ENCODE data around the gene SLC16A10. TPM values are rescaled to one million over a fixed set of nuclear protein-coding genes. Genes with fewer than 3 reads are reported as not detected.

SLC16A10 gene
- total and polyA plus RNA-seq, 2 of the 13 experiments (the other 11 are each of a cell fraction or from before 2014, with no cell fraction given): 8.2 to 20.1 TPM

DNA sequence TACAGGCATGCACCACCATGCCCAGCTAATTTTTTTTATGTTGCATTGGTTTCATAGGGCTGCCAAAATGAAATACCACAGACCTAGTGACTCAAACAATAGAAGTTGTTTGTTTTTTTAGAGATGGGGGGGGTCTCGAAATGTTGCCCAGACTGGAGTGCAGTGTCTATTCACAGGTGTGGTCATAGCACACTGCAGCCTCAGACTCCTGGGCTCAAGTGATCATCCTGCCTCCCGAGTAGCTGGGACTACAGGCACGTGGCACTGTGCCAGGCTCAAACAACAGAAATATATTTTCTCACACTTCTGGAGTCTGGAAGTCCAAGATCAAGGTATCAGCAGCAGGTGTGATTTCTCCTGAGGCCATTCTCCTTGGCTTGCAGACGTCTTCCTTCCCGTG lies 6.6 kb upstream of the SLC16A10 start:
- WGBS (ENCODE audit: low lambda C conversion rate): 2% methylated on average over 5 of the region's 5 CpGs

DNA sequence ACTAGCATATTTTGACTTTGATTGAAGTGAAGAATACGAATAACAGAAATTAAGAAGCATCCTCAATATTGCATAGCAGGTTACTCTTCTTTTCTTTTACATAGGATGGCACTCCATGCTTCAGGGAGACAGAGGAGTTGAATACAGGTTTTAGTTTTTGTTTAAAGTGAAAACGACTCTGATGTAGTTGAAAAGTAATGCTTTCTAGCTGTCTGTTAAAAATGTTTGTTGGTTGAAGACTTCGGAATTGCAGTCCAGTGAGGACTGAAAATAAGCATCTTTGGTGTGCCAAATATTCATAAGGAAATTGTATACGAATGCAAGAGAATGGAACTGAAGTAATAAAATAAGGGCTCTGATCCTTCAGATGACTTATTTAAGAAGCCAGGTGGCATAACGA lies 618 bp upstream of the SLC16A10 start:
- peaks cover 18% of the 10 kb centered on the region for H3K79me2 ChIP-seq (ENCODE audit: insufficient read depth, low read length)
- peak overlapping the region; percentile 10 for H2AFZ ChIP-seq (ENCODE audit: low read length)
- H3K9me3 ChIP-seq (ENCODE audit: low read length): no peaks in the 10 kb centered on the region
- H3K9ac ChIP-seq (ENCODE audit: insufficient read depth, low read depth, low read length): peak overlapping the region; percentile 59
- FAIRE-seq (no peak), DNase-seq (ENCODE audit: low spot score) (no peak), ATAC-seq (no peak)
- no TSS peak for BruUV-seq (replicated peaks)
- POLR2A ChIA-PET: interaction anchor here (0.9 kb wide), 1 partner anchor 172 kb away, joined by 3 read pairs; a partner anchor contains a TSS
- H3K4me2 ChIP-seq (ENCODE audit: low read depth, low read length): peak overlapping the region; percentile 87
- TF ChIP-seq XBP1 (CRISPR knock-in tag; IDR thresholded peaks at IDR 0.05) (no peak), POLR2G (IDR thresholded peaks at IDR 0.05; ENCODE audit: low read depth, low read length) (no peak), LCORL (IDR thresholded peaks at IDR 0.05) (no peak), LCORL (CRISPR knock-in tag; IDR thresholded peaks at IDR 0.05) (0 out of 2 replicates have a peak, but pooled peaks have one; percentile 18), CREB1 (IDR thresholded peaks at IDR 0.05) (no peak), CREB1 (CRISPR knock-in tag; IDR thresholded peaks at IDR 0.05) (0 out of 2 replicates have a peak, but pooled peaks have one; percentile 20), ZNF282 (IDR thresholded peaks at IDR 0.05; ENCODE audit: partially characterized antibody) (no peak), PBX3 (CRISPR knock-in tag; IDR thresholded peaks at IDR 0.05; ENCODE audit: borderline replicate concordance) (no peak)
- no peaks in the 10 kb centered on the region for H4K20me1 ChIP-seq (ENCODE audit: insufficient read depth, low read length)
- peaks cover 43% of the 10 kb centered on the region for H3K4me1 ChIP-seq (ENCODE audit: insufficient read depth, low read length)
- peak overlapping the region; percentile 67 to 85 (median 85) for H3K4me3 ChIP-seq (replicated peaks in 1 of 3; ENCODE audit: insufficient read depth in 1 of 3, low read depth in 2 of 3, low read length in 3 of 3)
- H3K27ac ChIP-seq (ENCODE audit: extremely low read length, insufficient read depth, low read length): no peak overlapping the region
- no peaks in the 10 kb centered on the region for H3K27me3 ChIP-seq (ENCODE audit: control insufficient read depth in 1 of 2, insufficient read depth in 2 of 2, low read length in 2 of 2)
- WGBS (ENCODE audit: low lambda C conversion rate): 3% methylated on average over 5 of the region's 5 CpGs
- H3K36me3 ChIP-seq (replicated peaks in 1 of 2; ENCODE audit: control insufficient read depth in 1 of 2, insufficient read depth in 2 of 2, low read length in 2 of 2): no peaks in the 10 kb centered on the region
- intact Hi-C loops (cut with micrococcal nuclease; ENCODE audit: unreplicated experiment) (loop anchor here (5.0 to 10.0 kb wide), 2 partner anchors 118 to 171 kb away; a partner anchor contains a TSS), in situ Hi-C loops (cut with HindIII; ENCODE audit: extremely low pct_ligation_motif_present, low pct_unique_long_range_greater_than_20kb) (no loop called here)
- CTCF ChIA-PET (ENCODE audit: low intra/inter-chr PET ratio, low total read pairs): no interaction called here

More for the DNA sequence above, 6.6 kb upstream of the SLC16A10 start:
- H3K4me2 ChIP-seq (ENCODE audit: low read depth, low read length): no peak overlapping the region
- H3K9me3 ChIP-seq (ENCODE audit: low read length): no peaks in the 10 kb centered on the region
- peaks cover 3% of the 10 kb centered on the region for H3K4me1 ChIP-seq (ENCODE audit: insufficient read depth, low read length)
- no peak overlapping the region for H3K4me3 ChIP-seq (replicated peaks in 1 of 3; ENCODE audit: insufficient read depth in 1 of 3, low read depth in 2 of 3, low read length in 3 of 3)
- no peak overlapping the region for H2AFZ ChIP-seq (ENCODE audit: low read length)
- H3K9ac ChIP-seq (ENCODE audit: insufficient read depth, low read depth, low read length): no peak overlapping the region
- no peaks in the 10 kb centered on the region for H3K36me3 ChIP-seq (replicated peaks in 1 of 2; ENCODE audit: control insufficient read depth in 1 of 2, insufficient read depth in 2 of 2, low read length in 2 of 2)
- DNase-seq (ENCODE audit: low spot score) (no peak), FAIRE-seq (no peak), ATAC-seq (no peak)
- H3K27ac ChIP-seq (ENCODE audit: extremely low read length, insufficient read depth, low read length): no peak overlapping the region
- ChIA-PET POLR2A (interaction anchor here (0.6 kb wide), 1 partner anchor 561 kb away, joined by 3 read pairs; no protein-coding TSS in a partner anchor), CTCF (ENCODE audit: low intra/inter-chr PET ratio, low total read pairs) (no interaction called here)
- no peak for TF ChIP-seq HHEX (CRISPR knock-in tag; IDR thresholded peaks at IDR 0.05)
- in situ Hi-C loops (cut with HindIII; ENCODE audit: extremely low pct_ligation_motif_present, low pct_unique_long_range_greater_than_20kb): no loop called here
- intact Hi-C loops (cut with micrococcal nuclease; ENCODE audit: unreplicated experiment): loop anchor here (10.0 kb wide), 1 partner anchor 124 kb away; no protein-coding TSS in a partner anchor
- no peaks in the 10 kb centered on the region for H3K27me3 ChIP-seq (ENCODE audit: control insufficient read depth in 1 of 2, insufficient read depth in 2 of 2, low read length in 2 of 2)
- no peaks in the 10 kb centered on the region for H4K20me1 ChIP-seq (ENCODE audit: insufficient read depth, low read length)
- BruUV-seq (replicated peaks): no TSS peak
- H3K79me2 ChIP-seq (ENCODE audit: insufficient read depth, low read length): no peaks in the 10 kb centered on the region
